Stimulated activated CD8-positive, alpha-beta memory T cell treated with anti-CD3 and anti-CD28 coated beads, Interleukin-12 subunit alpha, Interleukin-12 subunit beta, amount 100 ng/mL, for 4 hours (primary cell): Measurements from ENCODE around the gene C1orf87.

Experiments
- DNase-seq: peaks from one replicate; pipeline ENCODE4 v3.0.0-alpha.2; 2020; ENCODE audit warnings: low read depth

C1orf87 gene

DNA sequence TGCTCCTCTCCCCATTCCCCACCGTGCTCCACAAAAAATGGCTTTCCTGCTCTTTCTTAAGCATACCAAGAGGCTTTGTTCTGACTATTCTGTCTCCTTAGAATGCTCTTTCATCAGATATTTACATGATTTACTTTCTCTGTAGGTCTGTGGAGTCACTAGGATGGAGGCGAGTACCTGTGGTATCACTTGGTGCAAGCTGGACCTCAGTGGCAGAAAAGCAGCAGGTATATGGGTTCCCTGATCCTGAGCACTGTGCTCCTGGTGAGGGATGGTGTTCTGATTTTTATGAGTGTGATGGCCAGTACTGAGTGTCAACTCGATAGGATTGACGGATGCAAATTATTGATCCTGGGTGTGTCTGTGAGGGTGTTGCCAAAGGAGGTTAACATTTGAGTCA lies 10.0 kb downstream of the C1orf87 start:
- no peak for DNase-seq

DNA sequence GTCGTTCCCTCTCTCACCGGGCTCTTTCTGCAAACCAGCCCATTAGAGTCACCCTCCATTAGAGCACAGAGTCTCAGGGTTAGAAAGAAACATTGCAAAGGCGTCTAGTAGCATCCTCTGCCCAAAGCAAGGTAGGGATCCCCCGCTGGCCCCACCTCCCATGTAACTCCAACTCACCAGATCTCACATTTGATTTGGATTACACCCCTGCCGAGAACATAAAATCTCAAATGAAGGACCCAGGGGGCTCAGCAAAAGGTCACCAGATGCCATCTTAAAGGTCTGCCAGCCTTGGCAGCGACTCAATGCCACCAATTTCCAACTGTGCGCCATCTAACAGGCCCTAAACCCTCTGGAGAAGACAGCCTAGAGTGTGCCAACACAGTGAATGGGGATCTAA lies 14.1 kb downstream of the C1orf87 start:
- no peak for DNase-seq

DNA sequence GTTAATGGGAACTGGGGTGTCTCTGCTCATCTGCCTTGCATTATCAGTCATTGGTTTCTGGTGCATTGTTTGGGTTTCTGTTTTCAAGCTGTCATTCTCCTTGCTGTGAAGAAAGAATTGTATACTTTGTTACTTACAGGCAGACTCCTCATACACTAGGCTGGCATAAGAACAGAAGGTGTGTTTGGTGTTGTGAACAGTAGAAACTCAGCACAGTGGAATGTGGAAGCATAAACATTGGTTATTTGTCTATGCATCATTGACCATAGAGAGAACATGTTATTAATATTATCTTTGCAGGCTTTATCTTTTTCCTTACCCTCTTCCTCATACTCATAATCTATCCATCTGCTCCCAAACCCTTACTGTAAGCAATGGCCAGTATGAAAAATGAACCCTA lies 18.2 kb downstream of the C1orf87 start:
- DNase-seq: no peak

DNA sequence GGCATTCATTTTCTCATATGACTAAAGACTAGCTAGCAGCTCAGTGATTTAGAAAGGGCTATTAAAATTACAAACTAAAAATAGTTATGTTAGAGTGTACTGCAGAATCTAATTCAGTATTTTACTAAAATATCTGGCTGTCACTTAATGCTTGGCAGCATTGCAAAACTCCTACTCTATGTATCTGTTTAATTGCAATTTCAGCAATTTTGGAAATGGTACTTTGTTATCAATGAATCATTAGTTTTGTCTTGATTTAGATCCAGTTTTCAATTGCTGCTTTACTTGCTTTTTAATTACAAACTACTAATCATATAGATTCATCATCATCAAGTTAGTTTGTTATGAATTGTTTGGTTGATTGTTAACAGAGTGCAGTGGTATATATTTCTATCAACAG lies 19.2 kb downstream of the C1orf87 start:
- no peak for DNase-seq

DNA sequence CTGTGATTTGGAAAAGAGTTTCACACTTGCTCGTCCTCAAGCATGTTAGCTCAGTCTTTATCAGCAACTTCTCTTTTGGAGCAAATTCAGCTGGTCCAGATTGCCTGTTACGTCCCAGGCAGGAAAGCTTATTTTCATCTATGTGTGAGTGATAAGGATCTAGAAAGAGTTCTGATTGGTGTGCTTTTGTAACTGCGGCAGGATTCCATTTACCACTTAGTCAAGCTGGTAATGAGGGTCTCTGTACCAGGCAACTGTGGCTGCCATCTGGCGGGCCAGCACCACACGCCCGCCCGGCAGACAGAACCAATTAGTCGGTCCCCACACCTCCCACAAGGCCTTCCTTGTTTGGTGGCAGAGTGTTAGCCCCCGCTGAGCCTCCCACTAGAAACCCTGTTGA lies 21.0 kb downstream of the C1orf87 start:
- DNase-seq: no peak

DNA sequence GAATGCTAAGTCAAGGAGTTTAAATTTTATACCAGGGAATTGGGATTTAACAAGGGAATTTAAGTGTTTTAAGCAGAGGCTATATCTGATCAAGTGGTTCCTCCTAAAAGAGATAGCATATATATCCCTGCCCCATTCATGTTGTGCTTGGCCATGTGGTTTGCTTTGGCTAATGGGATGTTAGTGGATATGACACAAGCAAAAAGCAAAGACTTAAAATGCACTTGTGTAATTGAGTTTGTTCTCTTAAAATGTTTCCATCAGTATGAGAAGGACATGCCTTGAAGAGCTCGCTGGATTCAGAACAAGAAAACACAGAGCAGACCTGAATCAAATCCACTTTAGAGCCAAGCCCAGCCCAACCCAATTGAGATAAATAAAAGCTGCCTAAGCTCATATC lies 22.4 kb downstream of the C1orf87 start:
- DNase-seq: no peak

DNA sequence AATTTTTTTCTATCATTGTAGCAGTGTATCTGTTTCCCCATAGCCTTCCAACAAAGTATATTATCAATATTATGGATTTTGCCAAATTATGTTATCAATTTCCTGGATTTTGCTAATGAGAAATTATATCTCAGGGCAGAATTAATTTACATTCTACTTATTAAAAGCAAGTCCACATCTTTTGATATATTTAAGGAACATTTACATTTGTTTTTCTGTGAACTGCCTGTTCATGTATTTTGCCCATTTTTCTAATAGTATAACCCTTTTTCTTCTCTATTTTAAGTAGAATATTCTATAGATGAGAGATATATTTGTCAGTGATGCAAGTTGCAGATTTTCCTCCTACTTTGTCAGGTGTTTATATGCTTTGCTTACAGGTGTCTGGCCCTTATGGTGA lies 24.4 kb downstream of the C1orf87 start:
- no peak for DNase-seq

DNA sequence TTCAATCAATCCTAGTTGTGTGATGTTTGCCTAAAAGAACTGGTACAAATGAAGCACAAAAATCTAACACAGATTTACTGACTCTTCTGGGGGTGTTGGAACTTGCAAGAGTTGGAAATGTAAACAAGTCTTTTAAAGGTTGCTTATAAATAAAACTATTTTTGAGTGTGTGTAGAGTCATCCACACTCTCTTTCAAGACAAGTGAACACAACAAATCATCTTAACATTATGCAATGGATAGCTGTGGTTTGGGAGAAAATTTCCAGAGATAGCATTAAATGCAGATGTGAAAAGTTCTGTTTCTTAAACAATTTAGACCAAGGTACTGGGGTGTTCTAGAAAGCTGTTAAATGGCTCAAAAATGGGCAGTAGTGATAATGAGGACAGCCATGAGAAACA lies 28.7 kb downstream of the C1orf87 start:
- DNase-seq: no peak

DNA sequence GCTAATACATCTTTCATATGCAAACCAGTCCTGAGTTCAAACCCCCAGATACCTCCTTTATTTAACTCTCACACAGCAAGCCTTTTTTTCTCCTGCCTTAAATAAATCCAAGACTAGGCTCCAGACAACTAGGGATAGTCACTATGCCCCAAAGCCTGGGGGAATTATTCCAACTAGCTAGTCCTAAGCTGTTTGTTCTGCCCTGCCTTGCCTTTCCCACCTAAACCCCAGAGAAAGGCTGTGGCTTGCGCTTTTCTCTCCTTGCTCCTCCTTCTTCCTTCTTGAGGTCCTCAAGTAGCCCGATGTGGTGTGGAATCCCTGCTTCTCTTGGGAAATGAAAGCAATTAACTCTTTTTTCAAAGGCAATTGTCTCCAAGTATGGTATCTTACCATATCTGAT lies 31.8 kb downstream of the C1orf87 start:
- no peak for DNase-seq

DNA sequence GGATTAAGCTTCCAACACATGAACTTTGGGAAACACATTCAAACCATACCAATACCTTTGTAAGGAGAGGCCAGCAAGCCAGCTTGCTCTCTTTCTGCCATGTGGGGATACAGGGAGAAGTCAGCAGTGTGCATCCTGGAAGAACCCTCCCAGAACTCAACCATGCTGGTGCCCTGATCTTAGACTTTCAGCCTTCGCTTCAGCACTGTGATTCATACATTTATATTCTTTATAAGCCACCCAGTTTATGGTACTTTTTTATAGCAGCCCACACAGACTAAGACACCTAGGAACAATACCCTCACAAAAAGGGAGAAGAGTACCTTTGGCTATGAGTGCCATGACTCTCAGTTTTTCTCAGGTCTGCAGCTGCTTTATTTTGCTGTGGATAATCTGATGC lies 35.9 kb downstream of the C1orf87 start:
- DNase-seq: no peak

DNA sequence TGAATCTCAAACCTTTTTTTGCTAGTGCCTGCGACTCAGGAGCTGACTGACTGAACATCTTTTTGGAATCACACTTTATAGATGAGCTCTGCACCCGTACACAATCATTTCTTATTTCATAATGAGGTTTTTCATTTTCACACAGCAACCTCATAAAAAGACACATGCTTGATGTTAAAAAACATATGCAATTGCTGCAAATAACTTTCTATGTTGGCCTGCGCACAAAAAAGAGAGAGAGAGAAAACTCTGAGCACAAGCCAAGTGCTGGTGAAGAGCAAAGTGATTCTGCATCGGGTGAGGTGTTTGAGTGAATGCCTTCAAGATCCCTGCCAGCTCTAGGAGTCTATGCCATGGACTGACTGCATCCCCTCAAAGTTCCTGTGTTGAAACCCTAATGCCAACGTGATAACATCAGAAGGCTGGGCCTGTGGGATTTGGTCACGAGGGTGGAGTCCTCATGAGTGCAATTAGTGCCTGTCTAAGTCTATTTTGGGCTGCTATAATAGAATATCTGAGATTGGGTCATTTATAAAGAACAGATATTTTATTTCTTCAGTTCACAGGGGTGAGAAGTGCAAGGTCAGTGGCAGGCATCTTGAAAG lies 36.6 kb downstream of the C1orf87 start:
- no peak for DNase-seq

DNA sequence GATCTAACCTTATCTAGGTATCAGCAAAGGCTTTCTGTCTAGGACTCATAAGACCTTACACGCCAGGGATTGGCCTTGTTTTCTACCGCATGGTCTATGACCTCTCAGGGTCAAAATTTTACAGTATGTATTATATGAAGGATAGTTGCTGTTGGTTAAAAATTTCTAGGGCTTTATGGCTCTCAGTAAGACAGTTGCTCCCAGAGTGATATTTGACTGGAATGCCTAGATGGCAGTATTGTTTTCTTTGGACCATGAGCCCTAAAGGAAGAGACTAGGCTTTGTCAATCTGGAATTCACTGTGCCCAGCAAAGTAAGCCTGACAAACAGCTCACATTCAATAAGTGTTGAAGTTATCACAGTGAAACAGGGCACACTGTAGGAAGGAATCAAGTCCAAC lies 37.6 kb downstream of the C1orf87 start:
- DNase-seq: no peak

DNA sequence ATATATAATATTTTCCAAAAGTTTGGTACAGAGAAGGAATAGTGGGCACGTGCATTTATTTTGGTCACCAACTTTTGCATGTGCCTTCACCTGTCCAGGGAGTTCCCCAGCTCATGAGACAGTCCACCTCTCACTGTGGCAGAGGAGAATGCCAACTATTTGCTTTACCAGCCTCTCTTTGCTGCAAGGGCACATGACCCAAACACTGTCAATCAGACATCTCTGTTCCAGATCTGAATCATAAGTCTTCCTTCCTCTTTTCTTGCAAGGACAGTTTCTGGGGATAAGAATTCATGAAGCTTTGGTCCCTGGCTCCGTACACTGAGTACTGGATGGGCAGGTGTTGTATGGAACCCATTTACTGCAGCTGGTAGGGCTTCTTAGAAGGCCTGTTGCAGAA lies 38.6 kb downstream of the C1orf87 start:
- no peak for DNase-seq

DNA sequence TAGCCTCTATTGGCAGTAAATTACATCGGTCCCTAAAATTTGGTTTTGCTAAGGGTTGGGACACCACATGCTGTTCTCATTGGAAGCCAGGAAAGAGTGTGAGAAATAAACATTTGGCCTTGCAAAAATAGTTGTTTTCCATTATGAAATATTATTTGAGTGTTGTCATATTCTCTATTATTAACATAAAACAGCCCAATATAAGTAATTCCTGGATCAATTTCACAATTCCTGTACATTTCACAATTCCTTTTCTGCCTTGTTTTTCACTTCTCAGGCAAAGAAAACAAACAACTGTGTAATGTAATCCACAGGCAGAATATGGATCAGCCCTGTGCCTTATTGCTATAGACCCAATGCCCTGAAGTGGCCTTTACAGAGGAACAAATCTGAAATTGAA lies 40.5 kb downstream of the C1orf87 start:
- no peak for DNase-seq

DNA sequence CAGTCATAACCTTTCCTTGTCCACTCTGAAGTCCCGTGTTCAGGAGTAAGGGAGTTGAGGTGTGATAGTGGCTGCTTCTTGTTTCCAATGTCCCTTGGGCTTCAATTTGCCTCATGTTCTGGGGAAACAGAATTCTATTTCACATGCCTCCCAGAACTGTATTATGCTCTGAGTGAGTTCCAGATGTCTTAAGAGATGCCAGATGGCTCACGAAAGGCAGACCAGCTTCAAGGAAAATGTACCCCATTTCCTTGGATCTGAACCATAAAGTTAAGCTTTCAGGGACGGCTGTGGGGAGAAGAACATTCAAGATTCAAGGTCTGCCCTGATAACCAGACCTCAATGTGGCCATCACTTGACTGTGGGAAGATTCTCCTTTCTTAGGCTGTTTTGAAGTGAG lies 42.4 kb downstream of the C1orf87 start:
- no peak for DNase-seq

DNA sequence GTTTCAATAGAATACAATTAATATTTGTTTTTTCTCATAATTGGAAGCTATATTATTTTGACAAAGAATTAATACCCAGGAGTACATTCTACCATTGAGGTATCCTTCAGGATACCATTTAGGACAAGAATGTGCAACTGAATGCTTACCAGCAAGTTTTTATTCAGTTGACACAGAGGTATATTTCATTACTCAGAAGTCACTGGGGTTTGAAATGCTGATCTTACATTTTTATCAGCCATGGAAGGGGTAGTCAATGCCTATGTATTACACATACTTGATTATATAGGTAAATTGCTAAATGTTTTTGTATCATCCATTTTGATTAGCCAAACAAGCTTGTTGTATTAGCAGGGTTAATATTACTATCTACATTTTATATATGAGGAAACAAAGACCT lies 48.0 kb downstream of the C1orf87 start:
- DNase-seq: no peak

DNA sequence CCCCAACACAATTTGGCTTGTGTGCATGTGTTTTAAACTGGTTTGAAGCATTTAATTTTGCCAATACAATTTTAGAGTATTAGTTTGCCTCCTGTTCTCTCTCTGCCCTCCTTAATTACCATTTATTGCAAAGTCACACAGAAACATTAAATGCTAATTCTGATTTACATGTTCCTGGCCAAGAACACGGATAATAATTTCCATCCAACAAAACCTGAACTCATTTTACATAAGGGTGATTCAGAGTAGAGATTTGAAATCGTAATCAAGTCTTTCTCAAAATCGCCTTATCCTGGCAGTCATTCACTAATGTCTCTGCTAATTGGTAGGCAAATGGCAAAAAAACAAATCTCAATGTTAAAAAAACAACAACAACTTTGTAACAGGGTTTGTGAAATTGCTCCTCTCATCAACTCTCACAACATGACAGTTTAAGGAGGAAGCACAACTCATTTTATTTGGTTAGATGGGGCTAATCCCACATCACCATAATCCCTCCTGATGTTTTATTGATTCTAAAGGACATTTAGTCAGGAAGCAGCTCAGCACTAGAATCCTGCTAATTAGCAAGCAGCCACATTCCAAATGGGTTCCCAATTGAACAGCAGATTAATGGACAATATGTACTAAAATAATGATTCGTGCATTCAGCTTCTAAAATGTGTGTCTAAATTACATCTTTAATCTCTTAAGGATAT lies 55.9 kb downstream of the C1orf87 start:
- DNase-seq: no peak

DNA sequence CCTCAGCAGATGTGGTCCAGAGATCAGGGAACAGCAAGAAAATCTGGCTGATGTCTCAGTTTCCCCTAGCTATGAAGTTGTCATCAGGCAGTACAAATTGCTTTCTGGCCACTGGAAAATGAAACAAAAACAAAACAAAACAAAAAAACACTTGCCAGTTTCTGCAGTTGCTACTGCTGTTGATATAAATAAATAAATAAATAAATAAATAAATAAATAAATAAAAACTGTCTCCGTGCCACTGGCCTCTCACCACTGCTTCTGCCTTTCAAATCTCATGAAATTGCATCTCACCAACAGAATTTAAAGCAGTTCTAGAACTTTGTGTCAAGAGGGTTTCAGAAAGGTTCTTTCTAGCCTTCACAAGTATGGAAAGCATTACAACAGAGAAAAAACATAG lies 62.9 kb downstream of the C1orf87 start:
- DNase-seq: no peak

DNA sequence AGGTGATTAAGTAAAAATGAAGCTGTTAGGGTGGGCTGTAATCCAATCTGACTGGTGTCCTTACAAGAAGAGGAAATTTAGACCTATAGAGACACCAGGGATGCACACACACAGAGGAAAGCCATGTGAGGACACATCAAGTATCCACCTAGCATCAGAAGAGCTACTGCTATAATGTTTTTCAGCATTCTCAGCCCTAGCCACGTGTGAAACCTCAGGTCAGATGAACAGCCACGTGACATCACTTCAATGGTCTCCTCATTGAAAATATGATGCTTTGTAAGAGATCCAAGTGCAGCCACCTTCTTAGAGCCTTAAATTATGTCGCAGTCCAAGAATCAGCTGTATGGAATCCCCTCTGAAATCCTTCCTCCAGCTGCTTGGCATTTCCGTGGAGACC lies 65.1 kb downstream of the C1orf87 start:
- no peak for DNase-seq

DNA sequence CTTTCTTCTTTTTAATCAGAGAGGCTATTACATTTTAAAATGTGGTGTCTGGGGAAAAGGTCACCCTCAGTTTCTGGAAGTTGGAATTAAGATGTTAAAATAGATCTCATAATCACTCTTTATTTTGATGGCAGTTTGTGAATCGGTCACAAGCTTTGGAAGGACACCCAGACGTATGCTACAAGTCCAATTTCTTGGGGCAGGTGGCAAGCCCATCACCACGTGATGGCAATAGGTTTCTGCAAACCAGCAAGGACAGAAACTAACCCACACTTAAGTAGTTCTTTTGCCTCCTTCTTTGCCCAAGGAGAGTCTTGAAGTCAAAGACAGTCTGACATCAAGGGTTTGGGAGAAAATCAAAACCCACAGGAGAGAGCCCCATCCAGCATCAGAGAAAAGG lies 72.9 kb downstream of the C1orf87 start:
- DNase-seq: no peak

DNA sequence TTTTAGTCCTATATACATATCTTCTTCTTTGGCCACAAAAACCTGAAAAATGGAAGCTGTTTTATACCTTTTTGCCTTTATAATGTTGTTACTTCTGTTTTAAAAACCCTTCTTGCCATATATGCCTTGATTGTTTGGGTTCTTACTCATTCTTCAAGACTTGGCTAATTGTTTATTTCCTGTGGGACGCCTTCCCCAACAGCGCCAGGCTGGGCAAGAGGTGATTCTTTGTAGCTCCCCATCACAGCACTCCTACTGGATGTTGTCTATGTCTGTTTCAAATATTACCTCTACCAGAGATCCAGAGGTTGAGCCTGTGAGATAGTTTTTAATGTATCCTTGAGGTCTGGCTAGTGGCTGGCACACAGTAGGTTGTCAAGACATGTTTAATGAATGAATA lies 73.8 kb downstream of the C1orf87 start:
- no peak for DNase-seq

DNA sequence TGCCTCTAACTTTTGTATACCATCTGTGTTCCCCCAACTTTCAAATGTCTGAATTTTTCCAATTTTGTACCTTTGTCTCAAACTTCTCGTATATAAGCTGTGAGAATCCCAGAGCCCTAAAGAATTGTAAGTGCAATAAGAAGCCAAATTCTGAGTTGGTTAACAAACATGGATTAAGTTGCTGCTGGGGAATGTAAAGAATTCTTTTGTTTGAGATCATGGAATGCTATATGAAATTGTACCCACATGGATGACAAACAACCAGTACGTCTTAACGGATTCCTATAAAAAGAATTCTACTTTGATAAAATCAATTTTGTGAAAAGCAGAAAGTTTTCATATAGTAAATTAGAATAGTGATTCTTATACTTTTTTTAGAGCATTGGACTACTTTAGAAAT lies 74.6 kb downstream of the C1orf87 start:
- no peak for DNase-seq

DNA sequence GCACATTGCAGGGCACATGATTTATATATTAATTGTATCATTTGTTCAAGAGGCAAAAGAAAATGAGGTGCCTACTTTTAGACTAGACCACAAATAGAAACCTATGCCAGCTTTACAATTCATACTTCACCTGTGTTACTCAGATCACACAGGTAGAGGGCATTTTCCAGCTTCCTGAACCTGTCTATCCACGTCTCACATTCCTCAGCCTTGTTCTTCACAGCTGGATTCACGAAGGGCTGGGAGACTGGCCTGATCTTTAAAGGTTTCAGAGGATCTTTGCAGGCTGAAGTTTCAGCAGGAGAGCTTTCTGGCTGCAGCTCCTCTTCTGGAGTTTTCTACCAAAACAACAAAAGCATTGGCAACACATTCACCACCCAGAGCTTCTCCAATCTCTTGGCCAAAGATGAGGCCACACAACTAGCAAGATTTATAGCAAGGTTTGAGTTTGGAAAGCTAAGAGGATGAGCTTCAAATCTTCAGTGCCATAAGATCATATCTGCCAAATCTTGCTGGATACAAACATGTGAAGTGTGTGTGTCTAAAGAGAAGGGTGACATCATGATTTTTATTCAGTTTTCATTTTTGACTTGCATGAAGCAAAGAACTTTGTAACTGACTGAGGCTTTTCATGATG lies 76.0 kb downstream of the C1orf87 start:
- no peak for DNase-seq
